Gastroesophageal sphincter (tissue), 4 donors: ENCODE measurements around the gene NCAPD2. TPM values are rescaled to one million over a fixed set of nuclear protein-coding genes. Genes with fewer than 3 reads are reported as not detected.
"Not testable (repeated sequence)": the region's sequence is repeated elsewhere in the genome, so short reads cannot be mapped to it uniquely, and the experiment has no call there.

Source experiments
- ATAC-seq: fragments of 150-250 bp; one replicate; pipeline ENCODE4 v1.9.1; 2016; ENCODE audit warnings: mild to moderate bottlenecking, moderate library complexity
- H3K27ac ChIP-seq, 4 donors: fragments of 200-600 bp; sonication (generic) in 3 of 4; 1 replicate in 3 of 4; 2 replicates in 1 of 4; pipeline ENCODE4 v1.5.1; 2016 to 2019
- H3K27me3 ChIP-seq: fragments of 200-600 bp; sonication (generic); one replicate; pipeline ENCODE4 v1.5.1; 2019
- H3K36me3 ChIP-seq, 2 donors: fragments of 200-600 bp; sonication (generic); one replicate each; pipeline ENCODE4 v1.5.1; 2019; ENCODE audit warnings: control low read depth in 1 of 2
- H3K4me1 ChIP-seq, 3 donors: fragments of 200-600 bp; sonication (generic); 1 replicate in 2 of 3; 2 replicates in 1 of 3; pipeline ENCODE4 v1.5.1; 2016 to 2019; ENCODE audit warnings: control low read depth in 2 of 3
- H3K4me3 ChIP-seq, 2 donors: fragments of 200-600 bp; sonication (generic); one replicate each; pipeline ENCODE4 v1.5.1; 2019; ENCODE audit warnings: mild to moderate bottlenecking in 1 of 2, moderate library complexity in 1 of 2
- H3K9me3 ChIP-seq, 3 donors: fragments of 200-600 bp; sonication (generic); one replicate each; pipeline ENCODE4 v1.5.1; 2017 to 2019; ENCODE audit warnings: control low read depth in 2 of 3
- EP300 ChIP-seq: sonication (generic); formaldehyde crosslinking; IDR thresholded peaks from one replicate; pipeline ENCODE4 v1.6.1; 2017; ENCODE audit warnings: antibody characterized with exemption, mild to moderate bottlenecking
- POLR2A ChIP-seq, 2 donors: fragments of 450-650 bp; IDR thresholded peaks; one replicate each; pipeline ENCODE4 v1.6.1; 2017; ENCODE audit warnings: antibody characterized with exemption in 2 of 2, mild to moderate bottlenecking in 2 of 2, moderate library complexity in 1 of 2
- POLR2AphosphoS5 ChIP-seq: sonication (generic); formaldehyde crosslinking; IDR thresholded peaks from one replicate; pipeline ENCODE4 v1.6.1; 2017; ENCODE audit warnings: antibody characterized with exemption
- WGBS, 2 donors: methylation state at CpG; one replicate each; pipeline ENCODE4 v1.1.5; 2018; ENCODE audit warnings: low coverage in 1 of 2; 5-methylcytosine and 5-hydroxymethylcytosine counted together
- total RNA-seq, 4 donors: library from RNA; depleted of rRNA; stranded (reverse); fragments of >200 nt; gene quantifications; one replicate each; pipeline ENCODE4 v1.1.0, GENCODE V29; 2016
- TF ChIP-seq, protein P1 (sequence below), 4 experiments: fragments of 200-600 bp in 2 of 4; fragments of 450-650 bp in 2 of 4; sonication (generic) in 1 of 4; IDR thresholded peaks; one replicate each; pipeline ENCODE4 v1.5.1; 2017 to 2019; ENCODE audit warnings: antibody characterized with exemption in 4 of 4, mild to moderate bottlenecking in 2 of 4, moderate library complexity in 2 of 4

The NCAPD2 gene
- total RNA-seq, 4 donors from 2014 or later = 21.2 to 28.0 (median 24.8) TPM

DNA sequence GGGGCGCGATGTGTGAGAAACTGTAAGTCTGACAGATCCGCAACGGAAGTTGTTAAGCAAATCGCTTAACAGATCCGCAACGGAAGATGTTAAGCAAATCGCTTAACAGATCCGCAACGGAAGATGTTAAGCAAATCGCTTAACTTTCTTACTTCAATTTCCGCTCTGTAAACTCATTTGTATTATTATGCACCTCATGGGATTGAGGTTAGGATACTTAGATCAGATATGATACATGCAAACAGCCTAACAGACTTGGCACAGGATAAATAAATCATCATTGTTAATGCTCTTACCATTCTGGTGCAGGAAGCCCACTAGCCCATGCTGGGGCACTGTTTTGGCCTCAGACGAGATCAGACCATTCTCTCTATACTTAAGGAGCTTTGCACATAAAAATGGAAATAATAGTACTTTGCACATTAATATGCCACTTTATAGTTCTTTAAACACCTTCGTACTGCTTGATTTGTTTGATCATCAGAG lies 399 bp downstream of the NCAPD2 start:
- Histone ChIP-seq H3K27me3 (no peaks in the 10 kb centered on the region), H3K4me3 (peak overlapping the region; percentile 84 to 97), H3K9me3 (no peaks in the 10 kb centered on the region), H3K36me3 (peaks cover 0 to 51% of the 10 kb centered on the region in 2 donors), H3K27ac (peak overlapping the region in 3 of 4 donors; percentile 93 to 98 (median 97)), H3K4me1 (peaks cover 6 to 48% (median 7%) of the 10 kb centered on the region in 3 donors)
- 1% methylated on average over 14 of the region's 14 CpGs for WGBS, 2 donors
- no peak for ATAC-seq
- TF ChIP-seq POLR2AphosphoS5 (no peak), EP300 (no peak), POLR2A (IDR thresholded peaks at IDR 0.05) (no peak)
- TF ChIP-seq, protein P1, sequence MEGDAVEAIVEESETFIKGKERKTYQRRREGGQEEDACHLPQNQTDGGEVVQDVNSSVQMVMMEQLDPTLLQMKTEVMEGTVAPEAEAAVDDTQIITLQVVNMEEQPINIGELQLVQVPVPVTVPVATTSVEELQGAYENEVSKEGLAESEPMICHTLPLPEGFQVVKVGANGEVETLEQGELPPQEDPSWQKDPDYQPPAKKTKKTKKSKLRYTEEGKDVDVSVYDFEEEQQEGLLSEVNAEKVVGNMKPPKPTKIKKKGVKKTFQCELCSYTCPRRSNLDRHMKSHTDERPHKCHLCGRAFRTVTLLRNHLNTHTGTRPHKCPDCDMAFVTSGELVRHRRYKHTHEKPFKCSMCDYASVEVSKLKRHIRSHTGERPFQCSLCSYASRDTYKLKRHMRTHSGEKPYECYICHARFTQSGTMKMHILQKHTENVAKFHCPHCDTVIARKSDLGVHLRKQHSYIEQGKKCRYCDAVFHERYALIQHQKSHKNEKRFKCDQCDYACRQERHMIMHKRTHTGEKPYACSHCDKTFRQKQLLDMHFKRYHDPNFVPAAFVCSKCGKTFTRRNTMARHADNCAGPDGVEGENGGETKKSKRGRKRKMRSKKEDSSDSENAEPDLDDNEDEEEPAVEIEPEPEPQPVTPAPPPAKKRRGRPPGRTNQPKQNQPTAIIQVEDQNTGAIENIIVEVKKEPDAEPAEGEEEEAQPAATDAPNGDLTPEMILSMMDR (IDR thresholded peaks at IDR 0.05) = no peak

DNA sequence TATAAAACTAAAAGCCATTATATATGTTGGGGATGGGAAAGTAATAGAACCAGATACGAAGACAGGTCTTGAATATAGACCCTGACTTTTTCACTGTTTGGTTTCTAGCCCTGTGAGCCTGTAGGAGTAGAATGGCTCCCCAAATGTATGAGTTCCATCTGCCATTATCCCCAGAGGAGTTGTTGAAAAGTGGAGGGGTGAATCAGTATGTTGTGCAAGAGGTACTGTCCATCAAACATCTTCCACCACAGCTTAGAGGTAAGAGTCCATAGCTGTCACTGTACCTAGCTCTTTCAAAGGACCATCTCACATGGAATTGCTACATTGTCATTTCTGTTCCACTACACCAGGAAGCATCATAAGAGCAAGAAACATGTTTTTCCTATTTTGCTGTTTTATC lies 1.1 kb downstream of the NCAPD2 start:
- WGBS, 2 donors = 45 to 75% methylated on average over 1 of the region's 1 CpG
- peaks cover 6 to 48% (median 7%) of the 10 kb centered on the region in 3 donors for H3K4me1 ChIP-seq
- H3K27ac ChIP-seq = no peak overlapping the region
- no peak overlapping the region for H3K4me3 ChIP-seq
- ATAC-seq = no peak
- peaks cover 0 to 57% of the 10 kb centered on the region in 2 donors for H3K36me3 ChIP-seq
- H3K9me3 ChIP-seq = no peaks in the 10 kb centered on the region
- TF ChIP-seq, protein P1 (IDR thresholded peaks at IDR 0.05) = no peak
- TF ChIP-seq POLR2AphosphoS5 = no peak
- no peaks in the 10 kb centered on the region for H3K27me3 ChIP-seq

DNA sequence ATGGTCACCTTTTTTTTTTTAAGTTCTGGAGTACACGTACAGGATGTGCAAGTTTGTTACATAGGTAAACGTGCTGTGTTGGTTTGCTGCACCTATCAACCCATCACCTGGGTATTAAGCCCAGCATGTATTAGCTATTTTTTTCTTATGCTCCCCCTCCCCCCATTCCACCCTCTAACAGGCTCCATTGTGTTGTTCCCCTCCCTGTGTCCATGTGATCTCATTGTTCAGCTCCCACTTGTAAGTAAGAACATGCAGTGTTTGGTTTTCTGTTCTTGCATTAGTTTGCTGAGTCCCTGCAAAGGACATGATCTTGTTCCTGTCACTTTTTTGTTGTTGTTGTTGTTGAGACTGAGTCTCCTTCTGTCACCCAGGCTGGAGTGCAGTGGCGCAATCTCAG lies 3.4 kb downstream of the NCAPD2 start:
- Histone ChIP-seq H3K4me1 (peaks cover 6 to 37% (median 7%) of the 10 kb centered on the region in 3 donors), H3K36me3 (peaks cover 0 to 44% of the 10 kb centered on the region in 2 donors)
- H3K4me3 ChIP-seq, H3K27me3 ChIP-seq, H3K27ac ChIP-seq, ATAC-seq, H3K9me3 ChIP-seq: not testable (repeated sequence)
- WGBS, 2 donors = 56 to 81% methylated on average over 2 to 3 of the region's 3 CpGs

DNA sequence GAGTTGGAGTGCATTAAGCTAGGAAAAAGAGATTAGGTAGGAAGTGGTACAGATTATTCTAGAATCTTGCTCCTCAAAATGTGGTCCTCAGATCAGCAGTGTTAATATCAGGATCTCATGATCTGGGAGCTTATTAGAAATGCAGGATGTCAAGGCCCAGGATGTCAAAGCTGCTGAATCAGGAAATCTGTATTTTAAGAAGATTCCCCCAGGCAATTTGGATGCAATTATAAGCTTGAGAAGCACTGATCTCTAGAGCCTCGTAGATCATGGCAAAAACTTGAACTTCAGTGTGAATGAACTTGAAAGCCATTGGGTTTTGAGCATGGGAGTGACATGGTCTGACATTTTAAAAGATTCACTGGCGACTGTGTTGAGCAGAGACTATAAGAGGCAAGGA lies 6.6 kb downstream of the NCAPD2 start:
- H3K27ac ChIP-seq = no peak overlapping the region
- TF ChIP-seq POLR2A (IDR thresholded peaks at IDR 0.05) = no peak
- TF ChIP-seq POLR2AphosphoS5 = no peak
- TF ChIP-seq, protein P1 (IDR thresholded peaks at IDR 0.05) = no peak
- TF ChIP-seq EP300 = no peak
- H3K9me3 ChIP-seq = no peaks in the 10 kb centered on the region
- no peaks in the 10 kb centered on the region for H3K27me3 ChIP-seq
- ATAC-seq = no peak
- peaks cover 0 to 20% (median 0%) of the 10 kb centered on the region in 3 donors for H3K4me1 ChIP-seq
- no peak overlapping the region for H3K4me3 ChIP-seq
- peaks cover 0 to 56% of the 10 kb centered on the region in 2 donors for H3K36me3 ChIP-seq
- WGBS, 2 donors = 90% methylated on average over 2 of the region's 2 CpGs; no CpG with 5 or more reads in 1 of the 2 donors

DNA sequence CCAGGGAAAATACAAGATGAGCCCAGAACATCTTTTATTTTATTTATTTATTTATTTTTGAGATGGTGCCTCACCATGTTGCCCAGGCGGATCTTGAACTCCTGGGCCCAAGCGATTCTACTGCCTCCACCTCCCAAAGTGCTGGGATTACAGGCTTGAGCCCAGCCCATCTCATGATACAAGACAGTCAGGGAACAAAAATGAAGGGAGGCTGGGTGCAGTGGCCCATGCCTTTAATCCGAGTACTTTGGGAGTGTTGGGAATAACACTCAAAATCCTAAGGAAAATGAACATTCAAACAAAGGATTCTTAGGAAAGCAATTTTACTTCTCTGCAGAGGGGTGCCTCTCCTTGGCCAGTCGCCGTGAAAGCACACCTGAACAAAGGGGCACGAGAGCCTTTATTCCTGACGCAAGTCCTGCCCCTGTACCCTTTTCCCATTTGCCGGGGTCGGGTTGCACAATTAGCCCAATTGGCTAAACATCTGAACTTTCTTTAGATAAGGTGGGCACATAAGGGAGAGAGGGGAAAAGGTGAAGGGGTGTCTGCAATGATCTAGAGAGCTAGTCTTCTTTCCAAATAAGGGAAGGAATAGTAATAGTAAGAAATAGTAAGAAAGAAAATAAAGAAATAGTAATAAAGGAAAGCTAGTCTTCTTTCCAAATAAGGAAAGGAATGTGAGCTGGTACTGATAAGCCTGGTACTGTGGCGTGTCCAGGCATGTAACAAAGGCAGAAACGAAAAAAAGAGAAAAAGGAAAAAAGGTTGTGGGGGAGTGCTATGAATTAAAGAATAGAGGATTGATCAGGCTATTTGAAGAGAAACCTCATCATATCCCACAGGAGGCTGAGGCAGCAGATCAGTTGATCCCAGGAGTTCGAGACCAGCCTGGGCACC lies 13.4 kb downstream of the NCAPD2 start:
- H3K27ac ChIP-seq = peak overlapping the region in 1 of 4 donors; percentile 54
- peaks cover 0 to 48% of the 10 kb centered on the region in 2 donors for H3K36me3 ChIP-seq
- H3K27me3 ChIP-seq = no peaks in the 10 kb centered on the region
- peaks cover 0 to 8% (median 0%) of the 10 kb centered on the region in 3 donors for H3K4me1 ChIP-seq
- no peak for ATAC-seq
- TF ChIP-seq POLR2AphosphoS5 (no peak), POLR2A (IDR thresholded peaks at IDR 0.05) (no peak)
- H3K4me3 ChIP-seq = no peak overlapping the region
- WGBS, 2 donors = 49 to 62% methylated on average over 3 to 12 of the region's 12 CpGs
- no peaks in the 10 kb centered on the region for H3K9me3 ChIP-seq
